IPS DF 6.9 (cell line): ENCODE results near the gene EDC3.

Source experiments
- DNase-seq: peaks from one replicate; pipeline ENCODE4 v3.0.0-alpha.2; 2013; ENCODE audit warnings: low read depth, low spot score
- H3K27ac ChIP-seq: one replicate; pipeline ENCODE4 v1.5.1; 2013; ENCODE audit warnings: low read length, control low read depth
- H3K27me3 ChIP-seq: 2 replicates; pipeline ENCODE4 v1.6.1; 2013; ENCODE audit warnings: mild to moderate bottlenecking, low read length; ENCODE audit not compliant: control insufficient read depth, insufficient read depth
- H3K36me3 ChIP-seq: 2 replicates; pipeline ENCODE4 v1.6.1; 2013; ENCODE audit warnings: low read length; ENCODE audit not compliant: control insufficient read depth, insufficient read depth
- H3K4me1 ChIP-seq: 2 replicates; pipeline ENCODE4 v1.6.1; 2013; ENCODE audit warnings: low read length; ENCODE audit not compliant: control insufficient read depth, insufficient read depth
- H3K4me3 ChIP-seq: 2 replicates; pipeline ENCODE4 v1.5.1; 2013; ENCODE audit warnings: mild to moderate bottlenecking, low read length
- H3K9me3 ChIP-seq: 2 replicates; pipeline ENCODE4 v1.6.1; 2013; ENCODE audit warnings: low read length, inconsistent platforms; ENCODE audit not compliant: control insufficient read depth, insufficient read depth
- WGBS: extraction: QIAGEN DNeasy Blood & Tissue Kit; methylation state at CpG from one replicate; pipeline ENCODE4 v1.1.7; 2013; ENCODE audit warnings: mixed read lengths, missing lambda C conversion rate; ENCODE audit not compliant: insufficient read length, insufficient coverage; 5-methylcytosine and 5-hydroxymethylcytosine counted together

EDC3 gene

DNA sequence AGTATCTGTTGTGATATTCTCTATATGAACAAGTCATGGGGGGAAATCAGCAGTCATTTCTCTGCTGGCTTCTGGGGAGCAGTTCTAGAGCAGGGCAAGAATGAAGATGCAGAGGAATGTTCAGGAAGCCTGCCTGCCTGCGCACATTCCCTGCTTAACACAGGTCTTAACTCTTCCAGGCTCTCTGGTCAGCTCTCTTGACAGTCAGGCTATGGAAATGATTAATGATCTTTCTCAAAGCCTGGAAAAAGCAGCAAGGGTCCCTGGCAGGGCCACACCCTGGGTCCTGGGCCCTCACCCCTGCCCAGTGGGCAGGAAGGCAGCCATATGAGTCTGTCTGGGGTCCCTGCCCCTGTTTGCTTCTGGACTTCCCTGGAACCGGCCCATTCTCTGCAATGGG lies 111.6 kb downstream of the EDC3 start:
- DNase-seq, result no peak
- peaks cover 16% of the 10 kb centered on the region for H3K36me3 ChIP-seq
- H3K4me3 ChIP-seq, result no peak overlapping the region
- H3K27me3 ChIP-seq, result no peaks in the 10 kb centered on the region
- no peaks in the 10 kb centered on the region for H3K9me3 ChIP-seq
- no peak overlapping the region for H3K27ac ChIP-seq
- WGBS, result no CpG with 5 or more reads among the region's 2 CpGs
- H3K4me1 ChIP-seq, result no peaks in the 10 kb centered on the region
